Hypothalamus (tissue), 51 donors: Measurements from ENCODE around the gene ST6GALNAC3.
"Not testable (repeated sequence)": the region's sequence is repeated elsewhere in the genome, so short reads cannot be mapped to it uniquely, and the experiment has no call there.

Experiments
- DNase-seq, 51 donors: peaks; one replicate each; lab custom pipeline; 2025; lab: John Stamatoyannopoulos, UW

ST6GALNAC3 gene

GRCh38 chr1:76314730-76315129 lies 240.2 kb downstream of the ST6GALNAC3 start:
- no peak for DNase-seq

DNA sequence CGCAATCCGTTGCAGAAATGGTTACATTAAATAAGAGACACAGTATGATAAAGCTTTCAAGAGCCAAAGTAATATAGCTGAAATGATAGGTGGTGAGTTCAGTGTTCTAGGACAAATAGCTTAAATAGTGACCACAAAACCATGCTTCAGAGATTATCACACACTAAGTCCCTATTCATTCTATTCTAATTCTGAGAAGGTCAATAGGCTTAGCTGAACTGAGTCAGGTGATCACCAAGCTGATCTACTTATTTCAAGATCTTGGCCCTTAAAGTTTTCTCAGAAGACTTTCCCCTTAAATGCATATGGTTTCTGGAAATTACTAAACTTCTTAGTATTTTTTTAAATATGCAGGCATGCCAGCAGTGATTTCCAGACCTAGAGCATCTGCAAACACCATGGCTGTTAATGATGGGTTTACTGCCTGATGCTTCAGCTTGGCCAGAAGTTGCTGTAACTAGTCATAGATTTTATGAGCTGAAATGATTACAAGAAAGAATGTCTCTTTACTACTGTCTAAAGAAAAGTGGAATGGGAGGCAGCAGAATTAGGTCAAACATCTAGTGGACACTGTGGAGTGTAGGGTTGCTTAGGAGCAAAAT lies 242.9 kb downstream of the ST6GALNAC3 start:
- DNase-seq, result no peak

DNA sequence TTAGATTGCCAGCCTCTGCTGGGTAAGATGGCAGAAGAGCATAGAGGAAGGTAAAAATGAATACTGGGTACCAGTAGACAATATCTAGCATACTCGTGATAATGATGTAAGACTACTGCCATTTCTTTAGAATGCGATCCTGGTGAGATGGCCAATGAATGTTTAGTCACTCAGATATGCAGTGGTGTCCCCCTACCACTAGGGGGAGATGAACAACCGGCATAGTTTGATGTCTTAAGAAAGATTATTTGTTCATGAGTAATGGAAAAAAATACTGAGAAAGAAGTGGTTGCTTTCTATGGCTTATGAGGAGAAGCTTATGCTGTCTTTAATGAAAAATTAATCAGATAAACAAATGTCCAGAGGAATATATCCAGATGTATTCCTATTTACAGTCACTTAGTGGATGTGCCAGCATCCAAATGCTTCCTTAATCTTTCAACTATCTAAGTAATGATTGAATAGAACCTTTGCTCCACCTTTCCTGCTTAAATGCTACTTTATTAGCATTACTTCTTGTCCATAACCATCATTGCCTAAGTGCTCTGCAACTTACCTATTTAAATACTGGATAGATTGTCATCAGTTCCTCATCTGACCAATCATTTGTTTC lies 256.6 kb downstream of the ST6GALNAC3 start:
- peak in 16 of 51 donors; percentile 1 to 53 (median 20) for DNase-seq

DNA sequence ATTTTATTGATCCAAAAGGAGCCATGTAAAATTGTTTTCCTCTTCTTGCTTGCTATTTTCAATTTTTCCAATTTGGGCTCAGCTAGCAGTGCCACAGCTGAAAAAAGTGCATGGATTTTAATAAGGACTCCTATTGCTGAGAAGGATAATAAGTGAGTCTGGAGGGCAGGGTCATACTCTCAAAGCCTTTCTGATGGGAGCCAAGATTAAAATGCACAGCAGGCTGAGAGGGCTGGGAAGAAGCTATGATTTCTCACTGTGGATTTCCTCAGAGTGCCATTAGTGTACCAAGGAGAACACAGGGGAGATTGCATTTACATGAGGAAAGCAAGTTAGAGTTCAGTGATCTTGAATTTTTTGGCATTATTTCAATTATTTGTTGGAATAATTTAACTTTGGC lies 261.3 kb downstream of the ST6GALNAC3 start:
- DNase-seq, result no peak

DNA sequence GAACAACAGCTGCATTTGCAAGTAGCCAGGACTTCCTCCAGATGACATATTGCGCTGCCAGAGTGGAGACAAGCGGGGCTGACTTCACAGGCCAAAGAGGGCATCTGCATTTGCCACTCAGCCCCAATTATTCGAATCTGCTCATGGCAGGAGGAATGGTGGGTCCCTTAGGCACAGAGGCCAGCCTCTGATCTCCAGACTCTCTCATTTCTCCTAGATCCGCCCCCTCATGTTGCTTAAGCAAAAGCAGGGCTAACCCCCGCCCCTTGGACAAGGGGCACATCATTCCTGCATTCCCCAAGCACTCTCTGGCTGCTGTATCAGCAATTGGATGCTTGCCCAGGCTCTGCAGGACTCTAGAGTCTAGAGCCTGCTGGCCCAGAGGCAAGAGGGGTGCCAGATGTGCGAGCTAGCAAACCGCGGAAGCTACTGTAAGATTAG lies 262.4 kb downstream of the ST6GALNAC3 start:
- DNase-seq, result peak in 41 of 51 donors; percentile 1 to 71 (median 19)

DNA sequence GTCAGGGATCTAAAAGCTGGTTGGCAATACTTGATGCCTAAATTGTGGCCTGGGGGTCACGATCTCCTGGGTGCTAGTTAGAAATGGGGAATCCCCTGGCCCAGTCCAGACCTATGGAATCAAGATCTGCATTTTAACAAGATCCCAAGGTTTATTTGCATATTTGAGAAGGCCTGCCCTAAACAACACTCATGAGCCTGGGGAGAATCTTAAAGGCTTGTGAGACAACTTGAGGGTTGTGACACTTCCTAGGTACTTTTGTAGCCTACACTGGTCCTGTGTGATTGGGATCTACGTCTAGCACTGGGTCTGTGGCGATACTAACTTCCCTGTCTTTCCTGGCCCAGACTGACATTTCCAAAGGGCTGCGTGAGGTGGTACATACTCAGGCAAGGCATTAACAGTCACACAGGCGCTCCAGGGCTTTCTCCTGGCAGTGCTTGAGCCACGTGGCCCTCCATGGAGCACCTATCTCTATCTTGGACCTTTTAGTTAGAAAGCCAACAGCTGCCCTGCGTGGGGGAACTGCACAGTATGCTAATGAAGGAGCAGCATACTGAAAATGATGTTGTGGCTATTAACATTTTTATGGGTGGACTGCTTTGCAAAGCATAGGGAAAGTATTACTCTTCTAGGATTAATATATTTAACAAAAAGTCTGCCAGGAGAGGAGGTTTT lies 263.1 kb downstream of the ST6GALNAC3 start:
- no peak for DNase-seq

DNA sequence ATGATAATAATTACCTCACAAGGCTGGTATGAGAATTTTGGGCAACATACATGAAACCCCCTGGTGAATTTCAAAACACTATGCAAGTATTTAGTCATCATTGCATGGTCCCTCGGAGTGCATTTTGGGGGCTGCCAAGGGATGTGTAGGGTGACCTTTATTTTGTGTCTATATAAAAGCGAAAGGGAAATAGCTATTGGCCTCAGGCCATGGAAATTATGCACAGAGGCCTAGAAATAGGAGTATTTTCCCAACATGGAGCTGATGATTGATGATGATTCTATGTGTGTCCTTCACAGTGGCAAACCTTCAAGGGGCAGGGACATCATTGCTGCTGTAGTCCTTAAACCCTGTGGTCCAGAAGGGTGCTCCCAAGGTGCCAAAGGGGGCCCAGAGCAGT lies 265.5 kb downstream of the ST6GALNAC3 start:
- DNase-seq, result no peak

DNA sequence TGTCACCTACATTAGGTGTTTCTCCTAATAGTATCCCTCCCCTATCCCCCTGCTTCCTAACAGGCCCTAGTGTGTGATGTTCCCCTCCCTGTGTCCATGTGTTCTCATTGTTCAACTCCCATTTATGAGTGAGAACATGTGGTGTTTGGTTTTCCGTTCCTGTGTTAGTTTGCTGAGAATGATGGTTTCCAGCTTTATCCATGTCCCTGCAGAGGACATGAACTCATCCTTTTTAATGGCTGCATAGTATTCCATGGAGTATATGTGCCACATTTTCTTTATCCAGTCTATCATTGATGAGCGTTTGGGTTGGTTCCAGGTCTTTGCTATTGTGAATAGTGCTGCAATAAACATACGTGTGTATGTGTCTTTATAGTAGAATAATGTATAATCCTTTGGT lies 267.3 kb downstream of the ST6GALNAC3 start:
- DNase-seq, result not testable (repeated sequence)

DNA sequence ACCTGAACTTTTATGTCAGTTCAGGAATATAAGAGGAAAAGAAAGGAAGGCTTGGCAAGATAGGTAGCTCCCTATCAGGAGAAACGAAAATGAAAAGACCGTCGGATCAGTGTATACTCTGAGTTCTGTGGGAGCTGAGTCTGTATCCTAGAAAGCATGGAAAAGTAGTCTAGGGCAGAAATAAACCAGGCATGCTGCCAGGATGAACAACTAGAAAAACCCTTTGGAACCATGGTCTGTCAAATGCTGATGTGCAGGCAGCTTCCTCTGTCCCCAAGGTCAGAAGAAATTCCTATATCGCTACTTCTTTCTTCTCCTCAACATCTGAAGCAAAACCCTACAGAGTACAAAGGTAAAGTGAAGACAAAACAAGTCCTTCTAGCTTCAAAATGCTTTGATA lies 268.8 kb downstream of the ST6GALNAC3 start:
- DNase-seq, result peak in 1 of 51 donors; percentile 2

GRCh38 chr1:76351655-76352054 lies 277.1 kb downstream of the ST6GALNAC3 start:
- DNase-seq, result no peak

- no peak for DNase-seq
Observed at GRCh38 chr1:76352741-76353435, 278.3 kb downstream of the ST6GALNAC3 start.

DNA sequence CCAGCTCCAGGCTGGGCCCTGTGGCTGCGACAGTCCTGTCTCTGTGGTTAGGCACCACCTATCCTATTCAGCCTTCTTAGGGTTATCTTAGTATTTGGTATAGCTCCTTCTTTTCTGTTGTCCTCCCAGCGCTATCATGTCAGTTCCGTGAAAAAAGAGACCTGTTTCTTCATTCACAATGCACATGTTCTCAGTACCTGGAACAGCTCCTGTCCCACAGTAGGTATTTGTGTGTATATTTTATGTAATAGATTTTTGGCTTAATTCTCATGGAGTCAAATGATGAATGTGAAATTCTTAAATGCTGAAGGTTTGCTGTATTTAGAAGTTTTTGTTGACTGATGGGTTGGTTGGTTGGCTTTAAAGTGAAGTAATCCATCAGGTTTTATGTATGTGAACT lies 279.7 kb downstream of the ST6GALNAC3 start:
- no peak for DNase-seq

- DNase-seq, result no peak
Observed at GRCh38 chr1:76366726-76367125, 292.2 kb downstream of the ST6GALNAC3 start.

- no peak for DNase-seq
Observed at GRCh38 chr1:76371941-76372340, 297.4 kb downstream of the ST6GALNAC3 start.

- DNase-seq, result no peak
Observed at GRCh38 chr1:76374086-76374485, 299.5 kb downstream of the ST6GALNAC3 start.

DNA sequence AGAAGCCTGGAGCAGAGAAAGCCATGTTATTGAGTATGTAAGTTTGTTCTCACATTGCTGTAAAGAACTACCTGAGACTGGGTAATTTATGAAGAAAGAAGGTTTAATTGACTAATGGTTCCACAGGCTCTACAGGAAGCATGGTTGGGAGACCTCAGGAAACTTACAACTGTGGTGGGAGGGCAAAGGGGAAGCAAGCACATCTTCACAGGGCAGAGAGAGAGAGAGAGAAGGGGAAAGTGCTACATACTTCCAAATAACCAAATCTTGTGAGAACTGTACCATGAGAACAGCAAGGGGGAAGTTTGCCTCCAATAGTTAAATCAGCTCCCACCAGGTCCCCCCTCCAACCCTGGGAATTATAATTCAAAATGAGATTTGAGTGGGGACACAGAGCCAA lies 302.7 kb downstream of the ST6GALNAC3 start:
- no peak for DNase-seq

DNA sequence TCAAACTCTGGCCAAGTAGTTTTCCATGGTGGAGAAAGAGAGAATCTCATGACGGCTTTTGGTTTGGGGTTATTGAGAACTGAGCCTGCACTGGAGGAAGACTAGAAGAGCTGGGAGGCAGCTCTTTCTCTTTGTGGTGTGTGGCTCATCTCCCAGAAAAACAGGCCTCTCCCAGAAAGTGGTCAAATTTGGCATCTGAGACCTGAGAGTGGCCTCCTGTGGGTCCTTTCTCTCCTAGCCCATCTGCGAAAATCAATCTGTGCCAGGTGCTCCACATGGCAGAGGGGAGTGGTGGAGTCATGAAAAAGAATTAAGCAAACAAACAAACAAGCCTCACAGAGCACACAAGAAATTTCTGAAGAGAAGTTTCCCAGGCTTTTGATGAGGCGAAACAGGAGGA lies 305.0 kb downstream of the ST6GALNAC3 start:
- no peak for DNase-seq

- DNase-seq, result no peak
Observed at GRCh38 chr1:76381450-76382097, 307.0 kb downstream of the ST6GALNAC3 start.

DNA sequence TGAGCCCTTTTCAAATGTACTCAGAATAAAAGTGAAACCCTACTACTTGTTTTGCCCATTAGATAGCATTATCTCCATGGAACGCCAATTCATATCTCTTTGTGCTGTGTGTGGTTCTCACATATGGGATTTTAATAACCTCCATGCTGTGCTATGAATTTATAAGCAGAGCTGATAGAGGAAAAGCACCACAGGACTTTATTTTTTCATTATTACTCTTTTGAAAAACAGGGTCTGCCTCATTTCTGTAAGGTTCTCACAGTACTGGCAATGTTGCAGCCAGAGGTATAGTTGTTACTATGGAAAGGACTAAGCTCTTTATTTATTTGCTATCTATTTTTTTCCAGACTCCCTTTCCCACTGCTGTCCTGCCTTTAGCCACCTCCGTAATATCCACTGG lies 313.7 kb downstream of the ST6GALNAC3 start:
- DNase-seq, result no peak

DNA sequence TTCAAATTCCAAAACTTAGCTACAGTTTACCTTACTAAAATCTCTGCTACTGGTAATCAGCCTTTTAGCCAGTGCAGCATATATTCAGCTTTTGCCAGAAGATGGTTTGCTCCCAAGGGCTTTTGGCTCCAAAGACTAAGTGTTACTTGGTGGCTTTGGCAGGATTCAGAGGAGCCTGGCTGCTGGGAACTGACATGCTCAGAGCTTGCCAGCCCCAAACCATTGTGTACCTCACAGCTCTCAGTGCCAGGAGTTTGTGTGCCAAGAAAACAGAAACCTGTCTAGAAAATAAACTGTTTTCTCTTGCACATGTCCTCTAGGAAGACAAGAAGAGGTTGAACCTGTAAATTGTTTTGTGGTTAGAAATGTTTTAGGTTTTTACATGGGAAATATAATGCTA lies 315.9 kb downstream of the ST6GALNAC3 start:
- peak in 33 of 51 donors; percentile 1 to 80 (median 38) for DNase-seq

GRCh38 chr1:76395059-76395458 lies 320.5 kb downstream of the ST6GALNAC3 start:
- DNase-seq, result no peak
